ENCODE results near the gene UBALD1. TPM values are rescaled to one million over a fixed set of nuclear protein-coding genes. Genes with fewer than 3 reads are reported as not detected.

UBALD1 gene
- total RNA-seq, 2 donors from 2014 or later: 19.6 to 20.0 TPM

GRCh38 chr16:4623593-4623992 lies 8.9 kb upstream of the UBALD1 start:
- no peak for ATAC-seq
- DNase-seq: no peak
- intact Hi-C loops (cut with DNase I): no loop called here

GRCh38 chr16:4618645-4619418 lies 4.1 kb upstream of the UBALD1 start:
- intact Hi-C loops (cut with DNase I): no loop called here
- DNase-seq: no peak
- ATAC-seq: no peak

GRCh38 chr16:4617880-4618279 lies 3.2 kb upstream of the UBALD1 start:
- DNase-seq: no peak

GRCh38 chr16:4616047-4616811 lies 1.5 kb upstream of the UBALD1 start:
- intact Hi-C loops (cut with DNase I): no loop called here
- peak; percentile 100 for DNase-seq
- peak; percentile 92 to 93 for ATAC-seq

More at GRCh38 chr16:4617880-4618279, 3.2 kb upstream of the UBALD1 start:
- no peak for ATAC-seq
- intact Hi-C loops (cut with DNase I): no loop called here

- ATAC-seq (peak in 1 of 2 donors; percentile 0), DNase-seq (peak; percentile 58)
- intact Hi-C loops (cut with DNase I): no loop called here
Observed at GRCh38 chr16:4615384-4616046, 827 bp upstream of the UBALD1 start.

GRCh38 chr16:4613636-4614570 lies 785 bp downstream of the UBALD1 start:
- intact Hi-C loops (cut with DNase I): no loop called here
- no peak for DNase-seq
- ATAC-seq: no peak

GRCh38 chr16:4612977-4613635 lies 1.6 kb downstream of the UBALD1 start:
- intact Hi-C loops (cut with DNase I): no loop called here
- no peak for DNase-seq
- no peak for ATAC-seq

- DNase-seq (no peak), ATAC-seq (no peak)
- intact Hi-C loops (cut with DNase I): no loop called here
Observed at GRCh38 chr16:4612474-4612931, 2.2 kb downstream of the UBALD1 start.

- intact Hi-C loops (cut with DNase I): no loop called here
- ATAC-seq (no peak), DNase-seq (no peak)
Observed at GRCh38 chr16:4611337-4612021, 3.2 kb downstream of the UBALD1 start.

GRCh38 chr16:4610011-4611005 lies 4.4 kb downstream of the UBALD1 start:
- DNase-seq (no peak), ATAC-seq (no peak)
- intact Hi-C loops (cut with DNase I): no loop called here

- intact Hi-C loops (cut with DNase I): no loop called here
- DNase-seq (no peak), ATAC-seq (no peak)
Observed at GRCh38 chr16:4609200-4610010, 5.3 kb downstream of the UBALD1 start.

- ATAC-seq (no peak), DNase-seq (no peak)
- intact Hi-C loops (cut with DNase I): no loop called here
Observed at GRCh38 chr16:4608704-4608980, 6.0 kb downstream of the UBALD1 start.

- intact Hi-C loops (cut with DNase I): no loop called here
- no peak for DNase-seq
- ATAC-seq: no peak
Observed at GRCh38 chr16:4607841-4608703, 6.6 kb downstream of the UBALD1 start.

GRCh38 chr16:4606354-4606753 lies 8.3 kb downstream of the UBALD1 start:
- ATAC-seq (no peak), DNase-seq (no peak)

GRCh38 chr16:4604401-4604800 lies 10.3 kb downstream of the UBALD1 start:
- ATAC-seq (no peak), DNase-seq (no peak)
- intact Hi-C loops (cut with DNase I): no loop called here

More at GRCh38 chr16:4606354-4606753, 8.3 kb downstream of the UBALD1 start:
- intact Hi-C loops (cut with DNase I): no loop called here

Measured in left cardiac atrium (tissue), 4 donors.